NCI-H2029 treated with DMSO at 0.1 percent for 48 hours (cell line): ENCODE results near the gene C19orf73.

Source experiments
- DNase-seq: peaks from one replicate; lab custom pipeline; 2025; lab: John Stamatoyannopoulos, UW

C19orf73 gene

DNA sequence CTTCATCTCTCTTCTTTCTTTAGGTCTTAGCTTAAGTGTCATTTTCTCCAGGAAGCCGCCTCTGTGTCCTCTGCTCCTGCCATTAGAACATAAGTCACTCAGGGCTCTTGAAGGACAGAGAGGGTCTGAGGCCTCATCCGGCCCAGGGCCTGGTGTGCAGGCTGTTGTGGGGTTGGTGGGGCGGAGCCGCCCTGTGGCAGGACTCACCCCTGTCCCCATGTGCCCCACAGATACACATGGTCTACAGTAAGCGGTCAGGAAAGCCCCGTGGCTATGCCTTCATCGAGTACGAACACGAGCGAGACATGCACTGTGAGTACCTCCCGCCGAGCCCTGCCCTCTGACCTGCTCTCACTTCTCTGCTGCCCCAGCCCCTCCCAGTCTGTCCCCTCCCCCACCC, 17.8 kb downstream of the C19orf73 start:
- DNase-seq = no peak

DNA sequence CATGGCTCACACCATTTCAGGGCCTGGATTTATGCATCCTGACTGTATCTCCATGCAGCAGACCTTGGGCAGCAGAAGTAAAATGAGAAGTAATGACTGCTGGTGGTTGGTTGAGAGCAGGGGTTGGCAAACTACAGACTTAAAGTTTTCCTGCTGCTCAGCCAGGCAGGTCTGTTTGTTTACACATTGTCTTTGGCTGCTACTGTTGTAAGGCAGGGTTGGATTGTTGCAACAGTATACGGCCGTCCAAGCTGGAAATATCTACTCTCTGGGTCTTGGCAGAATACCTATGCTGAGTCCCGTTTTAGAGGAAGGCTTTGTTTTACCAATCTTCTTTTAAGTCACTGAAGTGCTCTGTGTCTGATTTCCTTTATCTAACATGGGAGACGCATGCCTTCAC, 20.1 kb downstream of the C19orf73 start:
- DNase-seq = no peak

DNA sequence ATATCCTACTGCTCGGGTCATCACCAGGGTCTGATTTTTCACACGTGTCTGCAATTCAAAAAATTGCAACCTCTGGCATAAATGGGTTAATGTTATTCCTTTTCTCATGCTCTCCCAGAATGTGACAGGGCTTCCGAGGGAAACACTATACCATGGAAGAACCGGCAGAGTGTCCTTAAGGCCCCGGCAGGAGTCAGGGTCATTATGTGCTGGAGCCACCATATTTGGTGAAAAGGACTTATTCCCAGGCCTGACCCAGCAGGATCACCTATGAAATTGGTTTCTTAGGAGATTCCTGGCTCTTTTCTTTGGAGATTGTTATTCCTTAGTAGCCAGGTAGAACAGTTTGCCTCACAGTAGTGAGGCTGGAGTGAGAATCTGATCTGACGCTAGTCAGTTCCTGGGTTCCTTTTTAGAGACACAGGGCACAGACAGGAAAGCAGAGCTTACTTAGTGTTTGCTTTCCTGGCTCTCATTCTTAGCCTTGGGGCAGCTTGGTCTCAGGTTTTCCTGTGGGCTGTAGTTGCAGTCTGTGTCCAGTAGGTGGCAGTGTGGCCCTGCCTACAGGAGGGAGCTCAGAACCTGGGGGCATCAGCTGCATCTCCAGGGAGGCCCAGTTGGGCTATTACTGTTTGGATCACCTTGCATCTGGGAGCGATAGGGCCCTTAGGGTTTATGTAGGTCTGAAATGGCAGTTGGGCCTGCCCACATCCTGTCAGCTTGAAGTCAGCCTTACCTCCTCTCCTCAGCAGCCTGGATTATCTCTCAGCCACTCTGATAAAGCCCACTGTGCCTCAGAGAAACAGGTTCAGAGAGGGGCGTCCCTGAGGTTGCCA, 21.3 kb downstream of the C19orf73 start:
- DNase-seq = peak; percentile 79

DNA sequence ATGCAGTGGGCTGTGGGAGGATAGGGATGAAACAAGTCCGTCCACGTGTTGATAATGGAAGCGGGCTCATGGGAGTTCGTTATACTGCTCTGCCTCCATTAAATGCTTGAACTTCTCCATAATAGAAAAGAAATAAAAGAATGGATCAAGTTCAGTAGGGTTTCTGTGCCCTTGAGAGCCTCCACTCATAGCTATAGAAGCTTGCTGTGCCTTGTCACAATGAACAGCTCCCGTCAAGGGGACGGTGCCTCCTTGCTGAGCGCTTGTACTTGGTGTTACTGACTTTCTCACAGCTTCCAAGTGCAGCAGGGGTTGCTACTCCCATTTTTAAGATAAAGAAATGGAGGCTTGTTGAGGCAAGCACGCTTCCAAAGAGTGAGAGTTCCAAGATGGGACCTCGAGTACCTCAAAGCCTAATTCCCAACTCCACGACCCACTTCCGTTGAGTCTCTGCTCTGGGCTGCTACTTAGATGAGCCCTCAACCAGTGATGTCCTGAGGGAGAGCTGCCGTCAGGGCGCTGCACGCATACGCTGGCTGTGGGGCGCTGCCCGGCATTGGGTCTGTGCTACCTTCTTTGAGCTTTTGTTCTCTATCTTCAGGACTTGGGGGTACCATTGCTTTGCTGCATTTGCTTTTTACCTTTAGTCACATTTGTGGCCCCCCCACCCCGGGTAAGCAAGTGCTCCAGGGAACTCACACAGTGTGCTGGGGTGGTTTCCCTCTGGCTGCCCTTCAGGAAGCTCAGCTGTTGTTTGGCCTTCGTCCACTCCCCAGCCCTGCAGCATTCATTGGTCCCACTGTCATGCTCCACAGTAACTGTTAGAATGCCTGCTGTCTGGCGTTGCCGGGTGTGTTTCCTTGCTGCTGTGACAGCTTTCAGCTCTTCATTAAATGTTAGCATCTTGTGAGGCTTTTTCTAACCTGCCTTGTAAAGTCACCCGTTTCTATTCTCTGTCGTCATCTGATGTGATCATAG, 24.1 kb downstream of the C19orf73 start:
- no peak for DNase-seq

DNA sequence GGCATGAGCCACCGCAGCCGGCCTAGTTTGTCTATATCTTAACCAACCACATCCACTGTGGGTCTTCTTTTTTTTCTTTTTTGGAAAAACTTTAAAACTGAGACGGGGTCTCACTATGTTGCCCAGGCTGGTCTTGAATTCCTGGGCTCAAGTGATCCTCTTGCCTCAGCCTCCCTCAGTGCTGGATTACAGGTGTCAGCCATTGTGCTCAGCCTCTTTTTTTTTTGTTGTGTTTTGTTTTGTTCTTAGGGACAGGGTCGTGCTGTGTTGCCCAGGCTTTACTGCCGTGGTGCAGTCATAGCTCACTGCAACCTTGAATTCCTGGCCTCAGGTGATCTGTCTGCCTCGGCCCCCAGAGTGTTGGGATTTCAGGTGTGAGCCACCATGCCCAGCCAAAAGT, 26.3 kb downstream of the C19orf73 start:
- no peak for DNase-seq

DNA sequence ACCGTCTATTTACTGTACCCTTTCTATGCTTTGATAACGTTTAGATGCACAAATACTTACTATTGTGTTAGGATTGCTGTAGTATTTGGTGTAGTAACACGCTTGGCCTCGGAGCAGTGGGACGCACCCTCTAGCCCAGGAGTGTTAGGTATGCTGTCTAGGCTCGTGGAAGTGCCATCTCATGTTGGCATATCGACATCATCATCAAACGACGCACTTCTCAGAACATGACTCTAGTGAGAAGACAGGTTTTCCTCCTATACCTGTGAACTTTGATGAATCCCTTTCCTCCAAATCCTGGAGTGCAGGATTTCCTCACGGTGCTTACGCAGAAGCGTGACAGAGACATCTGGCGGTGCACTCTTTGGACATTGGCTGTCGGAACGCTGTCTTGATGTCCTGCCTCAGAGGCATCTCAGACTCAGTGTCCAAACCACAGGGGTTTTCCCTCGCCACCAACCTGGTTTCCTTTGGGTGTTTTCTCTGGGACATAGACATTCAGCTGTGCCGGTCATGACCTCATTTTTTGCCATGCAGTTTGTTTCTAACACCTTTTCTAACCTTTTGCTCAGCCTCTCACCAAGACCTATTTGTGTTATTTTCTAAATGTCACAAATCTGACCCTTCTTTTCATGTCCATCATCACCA, 27.4 kb downstream of the C19orf73 start:
- DNase-seq = no peak

DNA sequence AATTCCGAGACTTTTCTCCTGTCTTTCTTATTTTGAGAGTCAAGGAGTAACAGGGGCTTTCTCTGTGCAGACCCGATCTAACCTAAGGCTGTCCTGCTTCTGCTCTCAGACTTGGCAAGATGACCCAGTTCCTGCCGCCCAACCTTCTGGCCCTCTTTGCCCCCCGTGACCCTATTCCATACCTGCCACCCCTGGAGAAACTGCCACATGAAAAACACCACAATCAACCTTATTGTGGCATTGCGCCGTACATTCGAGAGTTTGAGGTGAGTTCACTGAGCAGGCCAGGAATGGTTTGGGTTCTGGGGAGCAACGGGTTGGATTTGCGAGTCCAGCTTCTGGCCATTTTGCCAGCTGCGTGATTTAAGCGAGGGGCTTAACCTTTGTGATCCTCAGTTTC, 32.6 kb downstream of the C19orf73 start:
- no peak for DNase-seq

DNA sequence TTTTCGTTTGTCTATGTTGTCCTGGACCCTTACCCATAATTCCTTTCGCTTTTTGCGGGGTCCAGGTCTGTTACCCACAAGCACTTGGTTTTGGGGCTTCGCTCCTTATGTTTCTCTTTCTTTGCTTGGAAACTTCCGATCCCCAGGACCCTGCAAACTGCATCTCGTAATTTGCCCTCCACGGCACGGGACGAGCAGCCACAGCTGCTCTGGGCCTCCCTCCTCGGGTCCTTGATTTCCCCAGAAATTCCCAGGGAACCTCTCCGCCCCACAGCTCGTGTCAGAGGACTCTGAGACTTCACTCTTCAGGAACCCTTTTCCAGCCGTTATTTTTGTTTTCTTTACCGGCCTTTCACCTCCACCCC, 33.1 kb downstream of the C19orf73 start:
- no peak for DNase-seq

DNA sequence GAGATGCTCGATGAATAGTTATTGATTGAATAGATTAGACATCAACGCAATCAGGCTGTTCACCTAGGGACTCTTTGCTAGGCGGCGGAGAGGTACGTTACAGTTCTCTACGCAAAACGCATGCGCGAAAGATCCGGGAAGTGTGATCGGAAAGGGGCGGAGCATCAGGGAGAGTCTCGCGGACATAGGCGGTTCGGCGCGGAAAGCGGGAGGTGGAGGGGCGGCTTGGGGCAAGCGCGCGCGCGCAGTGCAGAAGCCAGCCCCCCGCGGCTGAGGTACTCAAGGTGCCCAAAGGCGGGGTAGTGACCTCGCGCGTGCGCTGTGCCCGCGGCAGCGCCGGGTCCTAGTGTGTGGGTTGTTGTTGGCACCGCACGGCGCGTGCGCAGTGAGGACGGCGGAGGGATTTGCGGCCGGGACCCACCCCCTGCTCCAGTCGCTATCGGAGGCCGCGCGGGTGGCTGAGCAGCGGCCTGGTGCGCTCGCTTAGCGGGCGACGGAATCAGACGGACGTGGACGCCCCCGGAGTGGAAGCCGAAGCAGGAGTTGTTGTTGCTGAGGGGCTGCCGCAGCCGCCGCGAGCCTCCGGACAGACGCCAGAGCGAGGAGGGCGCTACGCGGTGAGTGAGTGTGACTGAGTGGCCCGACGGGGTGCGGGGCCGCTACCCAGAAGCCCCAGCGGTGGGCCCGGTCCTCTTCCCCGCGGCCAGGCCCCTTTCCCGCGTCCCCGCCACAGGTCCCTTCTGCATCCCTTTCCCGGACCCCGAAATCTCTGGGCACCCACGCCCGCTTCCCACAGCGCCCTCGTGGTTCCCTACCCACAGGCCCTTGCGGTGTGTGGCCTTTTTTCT, 33.7 kb downstream of the C19orf73 start, which contains the start of gene SNRNP70:
Gene SNRNP70 (plus strand): TSS at position 432 of the 848 bp plus-strand sequence. CDS start 964 bp downstream, outside the sequence.
- peak; percentile 98 for DNase-seq

DNA sequence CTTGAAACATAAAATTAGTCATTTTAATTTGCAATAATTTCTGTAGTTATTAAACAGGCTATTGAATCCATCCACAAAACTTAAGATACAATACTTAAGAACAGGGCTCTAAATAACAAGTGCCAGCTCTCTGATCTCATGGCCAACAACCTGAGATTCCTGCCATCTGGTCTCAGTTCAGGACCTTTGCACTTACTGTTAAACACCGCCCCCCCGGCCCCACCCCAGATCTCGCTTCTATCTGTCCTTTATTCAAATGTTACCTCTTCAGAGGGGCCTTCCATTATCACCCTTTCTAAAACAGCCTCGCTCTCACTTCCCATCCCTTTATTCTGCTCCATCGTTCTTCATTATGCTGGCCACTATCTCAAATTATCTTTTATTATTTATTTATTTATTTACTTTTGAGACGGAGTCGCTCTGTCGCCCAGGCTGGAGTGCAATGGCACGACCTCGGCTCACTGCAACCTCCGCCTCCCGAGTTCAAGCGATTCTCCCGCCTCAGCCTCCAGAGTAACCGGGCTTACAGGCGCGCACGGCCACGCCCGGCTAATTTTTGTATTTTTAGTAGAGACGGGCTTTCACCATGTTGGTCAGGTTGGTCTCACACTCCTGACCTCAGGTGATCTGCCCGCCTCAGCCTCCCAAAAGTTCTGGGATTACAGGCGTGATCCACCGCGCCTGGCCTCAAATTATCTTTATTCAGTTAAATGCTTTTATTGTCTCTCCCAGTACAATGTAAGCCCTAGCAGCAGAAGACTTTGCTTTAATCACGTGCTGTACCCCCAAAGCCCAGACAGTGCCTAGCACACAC, 34.5 kb downstream of the C19orf73 start:
- no peak for DNase-seq

DNA sequence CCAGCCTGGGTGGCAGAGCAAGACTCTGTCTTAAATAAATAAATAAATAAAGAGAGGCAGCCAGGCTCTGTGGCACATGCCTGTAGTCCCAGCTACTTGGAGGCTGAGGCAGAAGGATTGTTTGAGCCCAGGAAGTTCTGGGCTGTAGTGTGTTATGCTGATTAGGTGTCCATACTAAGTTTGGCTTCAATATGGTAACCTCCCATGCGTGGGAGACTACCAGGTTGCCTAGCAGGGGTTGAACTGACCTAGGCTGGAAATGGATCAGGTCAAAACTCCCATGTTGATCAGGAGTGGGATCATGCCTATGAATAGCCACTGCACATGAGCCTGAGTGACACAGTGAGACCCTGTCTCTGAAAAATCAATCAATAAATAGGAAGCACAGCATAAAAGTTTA, 37.7 kb downstream of the C19orf73 start:
- no peak for DNase-seq

DNA sequence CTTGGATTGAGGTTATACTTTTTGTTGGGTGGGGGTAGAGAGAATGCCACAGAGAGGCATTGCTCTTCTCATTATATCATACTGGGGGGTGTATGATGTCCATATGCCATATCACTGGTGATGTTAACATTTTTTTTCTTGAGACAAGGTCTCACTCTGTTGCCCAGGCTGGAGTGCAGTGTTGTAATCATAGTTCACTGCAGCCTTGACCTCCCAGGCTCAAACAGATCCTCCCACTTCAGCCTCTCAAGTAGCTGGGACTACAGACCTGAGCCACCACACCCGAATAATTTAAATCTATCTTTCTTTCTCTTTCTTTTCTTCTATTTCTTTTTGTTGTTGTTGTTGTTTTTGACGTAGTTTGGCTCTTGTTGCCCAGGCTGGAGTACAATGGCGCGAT, 38.6 kb downstream of the C19orf73 start:
- DNase-seq = no peak

DNA sequence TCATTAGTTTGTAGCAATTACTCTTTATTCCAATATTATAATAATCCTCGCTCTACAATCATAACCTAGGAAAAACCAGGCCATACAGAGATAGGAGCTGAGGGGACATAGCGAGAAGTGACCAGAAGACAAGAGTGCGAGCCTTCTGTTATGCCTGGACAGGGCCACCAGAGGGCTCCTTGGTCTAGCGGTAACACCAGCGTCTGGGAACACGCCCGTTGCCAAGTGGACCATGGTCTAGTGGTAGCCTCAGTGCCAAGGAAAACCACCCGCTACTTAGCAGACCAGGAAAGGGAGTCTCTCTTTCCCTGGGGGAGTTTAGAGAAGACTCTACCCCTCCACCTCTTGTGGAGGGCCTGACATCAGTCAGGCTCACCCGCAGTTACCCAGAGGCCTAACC, 44.1 kb downstream of the C19orf73 start:
- peak; percentile 71 for DNase-seq

DNA sequence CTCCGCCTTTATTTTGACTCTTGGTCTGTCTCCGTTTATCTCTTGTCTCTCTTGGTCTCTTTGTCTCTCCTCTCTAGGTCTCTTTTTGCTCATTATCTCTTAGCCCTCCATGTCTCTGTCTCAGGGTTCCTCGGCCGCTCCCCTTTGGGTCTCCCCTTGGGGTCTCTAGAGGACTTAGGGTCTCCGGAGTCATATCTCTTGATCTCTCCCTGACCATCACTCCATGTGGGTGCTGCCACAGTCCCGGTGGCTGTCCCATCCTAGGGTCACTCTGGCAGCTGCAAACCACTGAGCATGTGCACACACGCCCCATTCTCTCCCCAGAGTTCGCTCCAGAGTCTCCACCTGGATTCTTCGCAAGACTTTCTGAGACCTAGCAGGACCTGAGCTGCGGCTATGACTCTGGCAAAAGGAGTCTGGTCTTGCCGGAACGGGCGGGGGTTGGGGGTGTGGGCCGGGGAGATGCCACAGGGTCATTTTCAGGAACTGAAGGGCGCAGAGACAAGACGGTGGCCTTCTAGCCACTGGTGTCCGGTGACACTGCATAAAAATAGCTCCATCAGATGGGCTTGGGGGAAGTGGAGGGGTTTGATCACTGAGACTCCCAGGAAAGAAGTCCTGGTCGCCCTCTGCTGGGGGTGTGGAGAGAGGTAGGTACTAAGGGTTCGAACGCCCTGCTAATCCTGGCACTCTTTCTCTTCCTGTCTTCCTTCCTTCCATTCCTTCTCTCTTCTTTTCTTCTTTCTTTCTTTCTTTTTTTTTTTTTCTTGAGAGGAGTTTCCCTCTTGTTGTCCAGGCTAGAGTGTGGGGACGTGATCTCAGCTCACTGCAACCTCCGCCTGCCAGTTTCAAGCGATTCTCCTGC, 45.2 kb downstream of the C19orf73 start:
- no peak for DNase-seq

DNA sequence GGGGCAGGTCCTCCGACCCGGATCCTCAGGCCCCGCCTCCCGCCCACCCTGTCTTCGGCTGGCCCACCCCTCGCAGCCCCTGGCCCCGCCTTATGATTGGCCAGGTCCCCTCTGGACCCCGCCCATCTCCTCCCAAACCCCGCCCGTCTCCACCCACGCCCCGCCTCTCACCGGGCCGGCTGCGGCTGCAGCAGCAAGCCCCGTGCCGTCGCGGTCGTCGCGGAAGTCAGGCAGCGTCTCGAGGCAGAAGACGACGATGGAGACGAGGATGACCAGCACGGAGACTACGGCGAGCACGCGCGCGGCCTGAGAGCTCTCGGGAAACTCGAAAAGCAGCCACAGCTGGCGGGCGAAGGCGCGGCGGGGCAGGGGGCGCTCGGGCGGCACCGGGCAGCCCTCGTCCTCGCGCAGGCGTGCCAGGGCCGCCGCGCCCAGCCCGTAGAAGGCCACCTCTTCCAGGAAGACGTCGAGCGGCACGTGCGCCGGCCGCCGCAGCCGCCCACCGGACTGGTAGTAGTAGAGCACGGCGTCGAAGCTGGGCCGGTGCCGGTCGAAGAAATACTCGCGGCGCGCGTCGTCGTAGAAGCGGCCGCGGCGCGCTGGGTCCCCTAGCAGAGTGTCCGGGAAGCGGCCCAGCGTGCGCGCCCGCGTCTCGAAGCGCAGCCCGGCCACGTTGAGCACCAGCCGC, 46.9 kb downstream of the C19orf73 start:
- DNase-seq = no peak

DNA sequence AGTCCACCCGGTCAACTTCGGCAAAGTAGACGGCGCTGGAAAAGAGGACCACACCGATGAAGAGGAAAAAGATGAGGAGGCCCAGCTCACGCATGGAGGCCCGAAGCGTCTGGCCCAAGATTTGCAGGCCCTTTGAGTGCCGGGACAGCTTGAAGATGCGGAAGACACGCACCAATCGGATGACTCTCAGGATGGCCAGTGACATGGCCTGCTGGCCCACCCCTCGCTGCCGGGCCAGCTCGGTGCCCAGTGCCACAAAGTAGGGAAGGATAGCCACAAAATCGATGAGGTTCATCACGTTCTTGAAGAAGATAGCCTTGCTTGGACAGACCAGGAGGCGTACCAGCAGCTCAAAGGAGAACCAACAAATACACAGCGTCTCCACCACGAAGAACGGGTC, 48.5 kb downstream of the C19orf73 start:
- DNase-seq = no peak

DNA sequence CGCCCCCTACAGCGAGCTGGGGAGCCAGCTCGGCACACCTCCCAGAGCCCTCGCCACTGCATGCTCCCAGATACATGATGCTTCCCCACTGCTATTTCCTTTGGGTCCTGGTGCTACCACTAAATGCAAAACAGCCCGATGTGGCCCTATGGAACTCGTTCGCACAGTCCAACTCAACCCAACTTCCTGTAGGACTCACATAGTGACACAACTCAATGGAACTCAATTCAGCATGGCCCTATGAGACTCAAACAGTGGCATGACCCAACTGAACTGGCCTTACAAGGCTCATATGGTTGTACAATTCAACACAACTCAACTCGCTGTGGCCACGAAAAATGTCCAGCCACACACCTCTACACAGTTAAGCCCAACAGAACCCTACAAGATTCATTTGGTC, 49.9 kb downstream of the C19orf73 start:
- DNase-seq = no peak
